ENCODE data around the gene LRRC4C.

- TF ChIP-seq CTCF (IDR thresholded peaks at IDR 0.05) (no peak), POLR2A (IDR thresholded peaks at IDR 0.05) (no peak), EP300 (IDR thresholded peaks at IDR 0.05) (no peak), POLR2AphosphoS5 (IDR thresholded peaks at IDR 0.05) (no peak)
Observed at GRCh38 chr11:41459465-41460401, at the start of gene LRRC4C.

All from gastroesophageal sphincter (tissue), 3 donors.